SU-DHL-6 (cell line): Measurements from ENCODE around the gene ABHD8.

Experiments
- H2AFZ ChIP-seq: fragments of 200-600 bp; sonication (generic); 2 replicates; pipeline ENCODE4 v1.6.1; 2014; ENCODE audit warnings: low read depth, mild to moderate bottlenecking, moderate library complexity, mixed read lengths, antibody characterized with exemption, low read length; ENCODE audit not compliant: severe bottlenecking
- H3F3A ChIP-seq: fragments of 200-600 bp; shearing (Covaris generic); 2 replicates; pipeline ENCODE4 v1.6.0; 2016; ENCODE audit warnings: antibody characterized with exemption, mild to moderate bottlenecking; ENCODE audit not compliant: insufficient read depth
- H3K27ac ChIP-seq: fragments of 200-600 bp; sonication (generic); 2 replicates; pipeline ENCODE4 v1.5.1; 2016; ENCODE audit warnings: low read depth, mild to moderate bottlenecking, low read length, moderate library complexity, mixed read lengths
- H3K27me3 ChIP-seq: fragments of 200-600 bp; sonication (generic), shearing (Covaris generic); 2 replicates; pipeline ENCODE4 v1.6.0; 2014; ENCODE audit warnings: mild to moderate bottlenecking, low read length
- H3K36me3 ChIP-seq: fragments of 200-600 bp; sonication (generic); 2 replicates; pipeline ENCODE4 v1.6.1; 2014; ENCODE audit warnings: mild to moderate bottlenecking, low read length, mixed read lengths
- H3K4me2 ChIP-seq: fragments of 300-600, 200-600 bp; shearing (Covaris generic), sonication (generic); 2 replicates; pipeline ENCODE4 v1.6.0; 2014; ENCODE audit warnings: low read length, low read depth, mild to moderate bottlenecking; ENCODE audit not compliant: poor library complexity, severe bottlenecking
- H3K4me3 ChIP-seq: fragments of 200-600 bp; sonication (generic); 2 replicates; pipeline ENCODE4 v1.5.1; 2014; ENCODE audit warnings: antibody characterized with exemption, low read length, mild to moderate bottlenecking, mixed read lengths; ENCODE audit not compliant: insufficient read depth, poor library complexity, severe bottlenecking
- H3K79me2 ChIP-seq: fragments of 200-600 bp; sonication (generic); 2 replicates; pipeline ENCODE4 v1.6.1; 2014; ENCODE audit warnings: mild to moderate bottlenecking, low read length, moderate library complexity; ENCODE audit not compliant: insufficient read depth
- H3K9ac ChIP-seq: fragments of 200-600 bp; sonication (generic); 2 replicates; pipeline ENCODE4 v1.7.0; 2014; ENCODE audit warnings: mild to moderate bottlenecking, low read length
- H3K9me2 ChIP-seq: fragments of 200-600 bp; sonication (generic); replicated peaks from 2 replicates; pipeline ENCODE4 v1.6.1; 2014; ENCODE audit warnings: low read length; ENCODE audit not compliant: insufficient read depth
- H3K9me3 ChIP-seq: fragments of 200-600 bp; sonication (generic); 2 replicates; pipeline ENCODE4 v1.6.1; 2014; ENCODE audit warnings: low read length, mixed read lengths; ENCODE audit not compliant: insufficient read depth
- H4K20me1 ChIP-seq: fragments of 200-600 bp; sonication (generic); 2 replicates; pipeline ENCODE4 v1.6.1; 2014; ENCODE audit warnings: low read depth, mild to moderate bottlenecking, antibody characterized with exemption, low read length, moderate library complexity, mixed read lengths
- EZH2phosphoT487 ChIP-seq: fragments of 200-600 bp; sonication (generic), shearing (Covaris generic); conservative IDR thresholded peaks from 2 replicates; pipeline ENCODE4 v1.6.1; 2018; ENCODE audit warnings: mild to moderate bottlenecking, antibody characterized with exemption, low read length, moderate library complexity, mixed read lengths
- TF ChIP-seq, protein P1 (sequence below): fragments of 200-600 bp; sonication (generic); IDR thresholded peaks from one replicate; pipeline ENCODE4 v1.5.1; 2017; ENCODE audit warnings: antibody characterized with exemption, mild to moderate bottlenecking, low read length, moderate library complexity; ENCODE audit not compliant: insufficient read depth, poor library complexity, severe bottlenecking

The ABHD8 gene

DNA sequence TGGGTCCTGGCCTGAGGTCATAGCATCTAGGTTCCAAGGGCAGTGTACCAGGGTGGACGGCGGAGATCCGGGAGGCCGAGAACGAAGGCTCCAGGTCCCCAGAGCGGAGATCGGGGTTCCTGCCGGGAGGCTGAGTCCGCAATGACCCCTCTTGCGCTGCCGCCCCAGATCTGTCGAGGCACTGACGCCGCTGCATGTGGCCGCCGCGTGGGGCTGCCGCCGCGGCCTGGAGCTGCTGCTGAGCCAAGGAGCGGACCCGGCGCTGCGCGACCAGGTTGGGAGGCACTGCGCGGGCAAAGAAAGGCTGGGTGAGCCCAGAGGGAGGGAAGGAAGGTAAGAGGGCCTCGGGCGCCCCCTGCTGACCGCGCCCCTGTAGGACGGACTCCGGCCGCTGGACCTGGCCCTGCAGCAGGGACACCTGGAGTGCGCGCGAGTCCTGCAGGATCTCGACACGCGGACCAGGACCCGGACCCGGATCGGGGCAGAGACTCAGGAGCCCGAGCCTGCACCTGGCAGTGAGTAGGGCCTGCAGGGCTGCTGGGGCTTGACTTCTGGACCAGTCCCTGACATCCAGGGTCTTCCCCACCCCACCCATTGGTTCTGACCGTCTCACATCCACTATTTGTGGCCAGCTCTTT lies 20.6 kb downstream of the ABHD8 start:
- H3K27ac ChIP-seq, result peak overlapping the region; percentile 80
- H3K9me2 ChIP-seq, result no peaks in the 10 kb centered on the region
- peak overlapping the region; percentile 89 for H3K9ac ChIP-seq
- H3F3A ChIP-seq, result peaks cover 21% of the 10 kb centered on the region
- peaks cover 20% of the 10 kb centered on the region for H3K36me3 ChIP-seq
- peaks cover 7% of the 10 kb centered on the region; the same call in 1 of the 2 replicates for H4K20me1 ChIP-seq
- TF ChIP-seq, protein P1, sequence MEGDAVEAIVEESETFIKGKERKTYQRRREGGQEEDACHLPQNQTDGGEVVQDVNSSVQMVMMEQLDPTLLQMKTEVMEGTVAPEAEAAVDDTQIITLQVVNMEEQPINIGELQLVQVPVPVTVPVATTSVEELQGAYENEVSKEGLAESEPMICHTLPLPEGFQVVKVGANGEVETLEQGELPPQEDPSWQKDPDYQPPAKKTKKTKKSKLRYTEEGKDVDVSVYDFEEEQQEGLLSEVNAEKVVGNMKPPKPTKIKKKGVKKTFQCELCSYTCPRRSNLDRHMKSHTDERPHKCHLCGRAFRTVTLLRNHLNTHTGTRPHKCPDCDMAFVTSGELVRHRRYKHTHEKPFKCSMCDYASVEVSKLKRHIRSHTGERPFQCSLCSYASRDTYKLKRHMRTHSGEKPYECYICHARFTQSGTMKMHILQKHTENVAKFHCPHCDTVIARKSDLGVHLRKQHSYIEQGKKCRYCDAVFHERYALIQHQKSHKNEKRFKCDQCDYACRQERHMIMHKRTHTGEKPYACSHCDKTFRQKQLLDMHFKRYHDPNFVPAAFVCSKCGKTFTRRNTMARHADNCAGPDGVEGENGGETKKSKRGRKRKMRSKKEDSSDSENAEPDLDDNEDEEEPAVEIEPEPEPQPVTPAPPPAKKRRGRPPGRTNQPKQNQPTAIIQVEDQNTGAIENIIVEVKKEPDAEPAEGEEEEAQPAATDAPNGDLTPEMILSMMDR, result peak; percentile 77
- TF ChIP-seq EZH2phosphoT487, result no peak
- peak overlapping the region; percentile 75 for H3K4me3 ChIP-seq
- H3K4me2 ChIP-seq, result peak overlapping the region; percentile 68
- no peaks in the 10 kb centered on the region for H3K9me3 ChIP-seq
- H2AFZ ChIP-seq, result no peak overlapping the region
- peaks cover 16% of the 10 kb centered on the region for H3K79me2 ChIP-seq
- H3K27me3 ChIP-seq, result no peaks in the 10 kb centered on the region

DNA sequence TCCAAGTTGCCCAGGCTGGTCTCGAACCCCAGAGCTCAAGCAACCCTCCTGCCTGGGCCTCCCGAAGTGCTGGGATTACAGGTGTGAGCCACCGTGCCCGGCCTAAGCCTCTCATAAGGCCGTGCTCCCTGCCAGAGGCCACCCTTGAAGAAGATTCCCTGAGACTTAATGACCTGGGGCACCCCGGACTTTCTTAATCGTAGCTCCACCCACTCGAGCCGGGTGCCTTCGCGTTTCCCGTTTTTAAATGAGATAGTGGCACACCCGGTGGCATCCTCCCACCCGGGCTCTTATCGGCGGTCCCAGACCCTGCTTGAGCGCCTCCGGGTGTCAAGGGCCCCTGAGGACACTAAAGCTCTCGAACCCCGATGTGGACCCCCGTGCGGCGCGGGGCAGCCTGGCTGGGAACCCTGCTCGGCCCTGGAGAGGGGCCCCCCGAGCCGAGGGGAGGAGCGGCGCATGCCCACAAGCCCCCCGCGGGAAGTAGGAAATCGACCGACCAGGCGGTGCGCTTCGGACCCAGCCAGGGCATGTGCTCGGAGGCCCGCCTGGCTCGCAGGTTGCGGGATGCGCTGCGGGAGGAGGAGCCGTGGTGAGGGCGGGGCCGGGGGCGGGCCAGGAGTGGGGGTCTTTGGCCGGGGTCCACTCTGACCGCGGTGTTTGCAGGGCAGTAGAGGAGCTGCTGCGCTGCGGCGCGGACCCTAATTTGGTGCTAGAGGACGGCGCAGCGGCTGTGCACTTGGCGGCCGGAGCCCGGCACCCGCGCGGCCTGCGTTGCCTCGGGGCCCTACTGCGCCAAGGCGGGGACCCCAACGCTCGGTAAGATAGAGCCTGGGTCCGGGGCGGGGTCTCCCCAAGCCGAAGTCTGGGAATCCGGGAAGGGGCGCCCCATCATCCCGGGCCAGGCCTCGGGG lies 21.6 kb downstream of the ABHD8 start, which contains the start of gene ANKLE1:
ANKLE1 (plus strand) TSS at position 511 of the 914 bp plus-strand sequence; CDS start at position 531, 20 bp downstream.
- peaks cover 20% of the 10 kb centered on the region for H3K36me3 ChIP-seq
- peaks cover 16% of the 10 kb centered on the region for H3K79me2 ChIP-seq
- peaks cover 7% of the 10 kb centered on the region; the same call in 1 of the 2 replicates for H4K20me1 ChIP-seq
- no peaks in the 10 kb centered on the region for H3K9me2 ChIP-seq
- TF ChIP-seq, protein P1, result no peak
- no peak for TF ChIP-seq EZH2phosphoT487
- peak within 1 kb of the TSS; percentile 89 for H3K9ac ChIP-seq
- H3K9me3 ChIP-seq, result no peaks in the 10 kb centered on the region
- H3K27ac ChIP-seq, result peak within 1 kb of the TSS; percentile 80
- H2AFZ ChIP-seq, result peak within 1 kb of the TSS; percentile 70
- H3K4me2 ChIP-seq, result peak within 1 kb of the TSS; percentile 68
- peak within 1 kb of the TSS; percentile 75 for H3K4me3 ChIP-seq
- peaks cover 17% of the 10 kb centered on the region for H3F3A ChIP-seq
- no peaks in the 10 kb centered on the region for H3K27me3 ChIP-seq

DNA sequence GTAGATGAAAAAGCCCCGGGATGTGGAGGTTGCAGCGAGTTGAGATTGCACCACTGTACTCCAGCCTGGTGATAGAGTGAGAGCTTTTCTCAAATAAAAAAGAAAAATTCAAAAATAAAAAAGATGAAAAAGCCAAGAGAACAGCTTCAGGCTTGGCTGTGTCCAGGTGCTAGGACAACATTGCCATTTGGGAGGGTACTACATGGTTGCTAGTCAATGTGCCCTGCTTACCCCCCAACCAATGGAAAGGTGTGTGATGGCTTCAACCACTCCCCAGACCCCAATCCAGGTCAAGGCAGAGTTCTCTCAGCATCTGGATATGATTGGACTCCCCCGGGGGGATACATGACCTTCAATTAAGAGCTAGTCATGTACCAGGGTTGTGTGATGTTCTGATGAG lies 23.8 kb downstream of the ABHD8 start:
- H4K20me1 ChIP-seq, result peaks cover 7% of the 10 kb centered on the region; the same call in 1 of the 2 replicates
- no peak overlapping the region for H3K9ac ChIP-seq
- H3K4me3 ChIP-seq, result no peak overlapping the region
- TF ChIP-seq, protein P1, result no peak
- TF ChIP-seq EZH2phosphoT487, result no peak
- H3K27ac ChIP-seq, result 0 out of 2 replicates have a peak overlapping the region, but pooled peaks have one; percentile 0
- H2AFZ ChIP-seq, result no peak overlapping the region
- H3K9me3 ChIP-seq, result no peaks in the 10 kb centered on the region
- no peaks in the 10 kb centered on the region for H3K9me2 ChIP-seq
- peaks cover 16% of the 10 kb centered on the region for H3K79me2 ChIP-seq
- H3K36me3 ChIP-seq, result peaks cover 12% of the 10 kb centered on the region
- no peaks in the 10 kb centered on the region for H3K27me3 ChIP-seq
- H3K4me2 ChIP-seq, result no peak overlapping the region
- H3F3A ChIP-seq, result peaks cover 17% of the 10 kb centered on the region
